ENCODE results near the gene CFD. TPM values are rescaled to one million over a fixed set of nuclear protein-coding genes. Genes with fewer than 3 reads are reported as not detected.
A peak's percentile ranks its signal among the peaks of the same experiment; 100 is the strongest.

Gene CFD
- polyA plus RNA-seq, 1 of the 3 experiments (the other 2 are of a cell fraction) = 2.5 TPM

DNA sequence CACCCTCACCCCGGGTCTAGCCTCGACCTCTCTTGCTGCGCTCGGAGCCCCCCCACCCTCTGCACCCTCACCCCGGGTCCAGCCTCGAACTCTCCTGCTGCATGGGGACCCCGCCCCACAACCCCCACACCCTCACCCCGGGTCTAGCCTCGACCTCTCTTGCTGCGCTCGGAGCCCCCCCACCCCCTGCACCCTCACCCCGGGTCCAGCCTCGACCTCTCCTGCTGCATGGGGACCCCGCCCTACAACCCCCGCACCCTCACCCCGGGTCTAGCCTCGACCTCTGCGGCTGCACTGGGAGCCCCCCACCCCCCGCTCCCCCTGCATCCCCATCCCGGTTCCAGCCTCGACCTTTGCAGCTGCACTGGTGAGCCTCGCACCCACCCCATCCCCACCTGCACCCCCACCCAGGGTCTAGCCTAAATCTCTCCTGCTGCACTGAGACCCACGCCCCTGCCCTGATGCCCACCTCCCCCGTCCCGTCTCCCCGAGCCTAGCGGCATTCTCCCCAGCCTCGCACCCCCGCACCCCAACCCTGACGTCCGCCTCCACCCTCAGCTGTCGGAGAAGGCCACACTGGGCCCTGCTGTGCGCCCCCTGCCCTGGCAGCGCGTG is 1.8 kb downstream of the CFD start:
- H3K4me2 ChIP-seq = peak overlapping the region; percentile 50; the same call in 1 of the 2 replicates
- H3F3A ChIP-seq (replicated peaks; ENCODE audit: insufficient read depth) = peaks cover 7% of the 10 kb centered on the region
- H4K20me1 ChIP-seq (ENCODE audit: insufficient read depth) = no peaks in the 10 kb centered on the region
- H3K9ac ChIP-seq = no peak overlapping the region
- CTCF ChIA-PET = interaction anchor here (1.1 to 5.1 kb wide), 2 partner anchors 18 to 61 kb away, joined by 3 to 44 read pairs; no protein-coding TSS in a partner anchor
- peaks cover 18% of the 10 kb centered on the region for H3K27me3 ChIP-seq (ENCODE audit: insufficient read depth)
- no peaks in the 10 kb centered on the region for H3K79me2 ChIP-seq (ENCODE audit: insufficient read depth)
- 15% methylated on average over 23 of the region's 35 CpGs for WGBS (ENCODE audit: low lambda C conversion rate)
- H3K27ac ChIP-seq (ENCODE audit: low read depth in 2 of 2, low read length in 1 of 2) = no peak overlapping the region
- TF ChIP-seq NFIC (IDR thresholded peaks at IDR 0.05; ENCODE audit: borderline replicate concordance) (no peak), NRF1 (IDR thresholded peaks at IDR 0.05; ENCODE audit: low read depth, low read length) (no peak), JUND (IDR thresholded peaks at IDR 0.05) (no peak), ELF1 (IDR thresholded peaks at IDR 0.05) (no peak), SMC3 (IDR thresholded peaks at IDR 0.05; ENCODE audit: low read depth, low read length) (no peak), RCOR1 (IDR thresholded peaks at IDR 0.05; ENCODE audit: low read length) (no peak), CHD2 (IDR thresholded peaks at IDR 0.05; ENCODE audit: low read length, partially characterized antibody) (no peak), YY1 (IDR thresholded peaks at IDR 0.05; ENCODE audit: low read depth) (no peak), TCF12 (IDR thresholded peaks at IDR 0.05) (no peak), RXRA (IDR thresholded peaks at IDR 0.05; ENCODE audit: borderline replicate concordance, low read depth) (no peak), MEF2A (IDR thresholded peaks at IDR 0.05; ENCODE audit: borderline replicate concordance, low read depth) (no peak), POLR2AphosphoS5 (IDR thresholded peaks at IDR 0.05; ENCODE audit: low read depth, low read length) (no peak), RAD21 (IDR thresholded peaks at IDR 0.05; ENCODE audit: low read length) (no peak), TEAD4 (IDR thresholded peaks at IDR 0.05; ENCODE audit: borderline replicate concordance, insufficient read depth) (no peak)
- TF ChIP-seq, protein P1, sequence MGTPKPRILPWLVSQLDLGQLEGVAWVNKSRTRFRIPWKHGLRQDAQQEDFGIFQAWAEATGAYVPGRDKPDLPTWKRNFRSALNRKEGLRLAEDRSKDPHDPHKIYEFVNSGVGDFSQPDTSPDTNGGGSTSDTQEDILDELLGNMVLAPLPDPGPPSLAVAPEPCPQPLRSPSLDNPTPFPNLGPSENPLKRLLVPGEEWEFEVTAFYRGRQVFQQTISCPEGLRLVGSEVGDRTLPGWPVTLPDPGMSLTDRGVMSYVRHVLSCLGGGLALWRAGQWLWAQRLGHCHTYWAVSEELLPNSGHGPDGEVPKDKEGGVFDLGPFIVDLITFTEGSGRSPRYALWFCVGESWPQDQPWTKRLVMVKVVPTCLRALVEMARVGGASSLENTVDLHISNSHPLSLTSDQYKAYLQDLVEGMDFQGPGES (IDR thresholded peaks at IDR 0.05; ENCODE audit: low read depth, low read length) = no peak
- TF ChIP-seq, protein P2, sequence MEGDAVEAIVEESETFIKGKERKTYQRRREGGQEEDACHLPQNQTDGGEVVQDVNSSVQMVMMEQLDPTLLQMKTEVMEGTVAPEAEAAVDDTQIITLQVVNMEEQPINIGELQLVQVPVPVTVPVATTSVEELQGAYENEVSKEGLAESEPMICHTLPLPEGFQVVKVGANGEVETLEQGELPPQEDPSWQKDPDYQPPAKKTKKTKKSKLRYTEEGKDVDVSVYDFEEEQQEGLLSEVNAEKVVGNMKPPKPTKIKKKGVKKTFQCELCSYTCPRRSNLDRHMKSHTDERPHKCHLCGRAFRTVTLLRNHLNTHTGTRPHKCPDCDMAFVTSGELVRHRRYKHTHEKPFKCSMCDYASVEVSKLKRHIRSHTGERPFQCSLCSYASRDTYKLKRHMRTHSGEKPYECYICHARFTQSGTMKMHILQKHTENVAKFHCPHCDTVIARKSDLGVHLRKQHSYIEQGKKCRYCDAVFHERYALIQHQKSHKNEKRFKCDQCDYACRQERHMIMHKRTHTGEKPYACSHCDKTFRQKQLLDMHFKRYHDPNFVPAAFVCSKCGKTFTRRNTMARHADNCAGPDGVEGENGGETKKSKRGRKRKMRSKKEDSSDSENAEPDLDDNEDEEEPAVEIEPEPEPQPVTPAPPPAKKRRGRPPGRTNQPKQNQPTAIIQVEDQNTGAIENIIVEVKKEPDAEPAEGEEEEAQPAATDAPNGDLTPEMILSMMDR (IDR thresholded peaks at IDR 0.05) = no peak
- DNase-seq = no peak
- no peaks in the 10 kb centered on the region for H3K36me3 ChIP-seq (replicated peaks in 1 of 2; ENCODE audit: control insufficient read depth in 1 of 2, insufficient read depth in 2 of 2, low read length in 1 of 2)
- no peaks in the 10 kb centered on the region for H3K9me2 ChIP-seq
- H3K4me1 ChIP-seq (ENCODE audit: control insufficient read depth in 1 of 2, insufficient read depth in 2 of 2, low read depth in 1 of 2, low read length in 1 of 2) = peaks cover 0 to 4% of the 10 kb centered on the region in 2 experiments; a peak in 1 of 4 replicates
- H3K9me3 ChIP-seq = no peaks in the 10 kb centered on the region
- H2AFZ ChIP-seq (ENCODE audit: low read depth) = no peak overlapping the region
- H3K4me3 ChIP-seq (ENCODE audit: low read depth in 2 of 2, low read length in 1 of 2) = peak overlapping the region in 1 of 2 experiments; percentile 3; a peak in 1 of 4 replicates
- POLR2A ChIA-PET = no interaction called here

Measured in SK-N-SH (cell line).